Measurements from ENCODE around the gene TRIM39. TPM values are rescaled to one million over a fixed set of nuclear protein-coding genes. Genes with fewer than 3 reads are reported as not detected.

The TRIM39 gene
- total and polyA plus RNA-seq, 2 of the 13 experiments (the other 11 are each of a cell fraction or from before 2014, with no cell fraction given) = 7.7 to 14.6 TPM

- TF ChIP-seq ZNF800 (CRISPR knock-in tag; IDR thresholded peaks at IDR 0.05) (peak; percentile 62; the same call in 1 of the 2 replicates), ZNF557 (CRISPR knock-in tag; IDR thresholded peaks at IDR 0.05) (no peak), TBX3 (IDR thresholded peaks at IDR 0.05; ENCODE audit: borderline replicate concordance) (peak; percentile 97), HMGXB4 (CRISPR knock-in tag; IDR thresholded peaks at IDR 0.05; ENCODE audit: borderline replicate concordance in 1 of 2, low read depth in 1 of 2) (no peak; a peak in 1 of 4 replicates), ZNF512 (CRISPR knock-in tag; IDR thresholded peaks at IDR 0.05) (no peak), JDP2 (CRISPR knock-in tag; IDR thresholded peaks at IDR 0.05; ENCODE audit: borderline replicate concordance) (peak; percentile 15; the same call in 1 of the 2 replicates), CREBL2 (CRISPR knock-in tag; IDR thresholded peaks at IDR 0.05; ENCODE audit: borderline replicate concordance) (no peak), FOXM1 (CRISPR knock-in tag; IDR thresholded peaks at IDR 0.05) (no peak), ZBTB8A (CRISPR knock-in tag; IDR thresholded peaks at IDR 0.05; ENCODE audit: borderline replicate concordance, low read depth) (no peak), SP140L (CRISPR knock-in tag; IDR thresholded peaks at IDR 0.05; ENCODE audit: borderline replicate concordance) (no peak), RARA (CRISPR knock-in tag; IDR thresholded peaks at IDR 0.05) (no peak), NCOR1 (IDR thresholded peaks at IDR 0.05; ENCODE audit: borderline replicate concordance, low read length) (peak; percentile 43; the same call in 1 of the 2 replicates), ZNF609 (CRISPR knock-in tag; IDR thresholded peaks at IDR 0.05; ENCODE audit: borderline replicate concordance) (peak; percentile 12; the same call in 1 of the 2 replicates), TCF7 (IDR thresholded peaks at IDR 0.05; ENCODE audit: low read depth) (0 out of 2 replicates have a peak, but pooled peaks have one; percentile 46), MTERF4 (CRISPR knock-in tag; IDR thresholded peaks at IDR 0.05) (no peak), ZNF775 (CRISPR knock-in tag; IDR thresholded peaks at IDR 0.05; ENCODE audit: borderline replicate concordance) (no peak; the same call in 1 of the 2 replicates)
Observed at GRCh38 chr6:30325873-30326525, 728 bp upstream of the TRIM39 start (continued).
